DLD1 (cell line): ENCODE results near the gene ACAN.
"Not testable (repeated sequence)": the region's sequence is repeated elsewhere in the genome, so short reads cannot be mapped to it uniquely, and the experiment has no call there.

Experiments used
- in situ Hi-C: cut with HindIII; loops from 2 replicates; pipeline ENCODE4 v1.10.0; 2017; ENCODE audit warnings: low sequenced_read_pairs

Gene ACAN

DNA sequence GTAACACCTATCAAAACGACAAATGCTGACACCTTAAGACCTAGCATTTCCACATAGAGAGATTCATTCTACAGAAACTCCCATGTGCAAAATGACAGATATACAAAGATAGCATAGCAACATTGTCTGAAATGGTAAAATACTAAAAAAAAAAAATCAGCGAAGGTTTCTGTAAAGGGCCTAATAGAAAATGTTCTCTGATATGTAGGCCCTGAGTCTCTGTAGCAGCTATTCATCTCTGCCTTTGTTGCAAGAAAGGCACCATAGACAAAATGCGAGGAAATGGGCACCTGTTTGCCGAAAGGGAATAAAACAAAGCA, 110.6 kb downstream of the ACAN start:
- in situ Hi-C loops, result no loop called here

DNA sequence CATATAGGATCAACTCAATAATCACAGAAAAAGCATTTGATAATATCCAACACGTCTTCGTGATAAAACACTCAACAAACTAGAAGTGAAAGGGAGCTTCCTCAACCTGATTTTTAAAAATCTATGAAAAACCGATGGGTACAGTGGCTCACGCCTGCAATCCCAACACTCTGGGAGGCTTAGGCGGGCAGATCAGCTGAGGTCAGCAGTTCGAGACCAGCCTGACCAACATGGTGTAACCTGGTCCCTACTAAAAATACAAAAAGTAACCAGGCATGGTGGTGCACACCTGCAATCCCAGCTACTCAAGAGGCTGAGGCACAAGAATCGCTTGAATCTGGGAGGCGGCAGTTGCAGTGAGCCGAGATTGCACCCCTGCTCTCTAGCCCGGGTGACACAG, 112.1 kb downstream of the ACAN start:
- in situ Hi-C loops, result no loop called here

DNA sequence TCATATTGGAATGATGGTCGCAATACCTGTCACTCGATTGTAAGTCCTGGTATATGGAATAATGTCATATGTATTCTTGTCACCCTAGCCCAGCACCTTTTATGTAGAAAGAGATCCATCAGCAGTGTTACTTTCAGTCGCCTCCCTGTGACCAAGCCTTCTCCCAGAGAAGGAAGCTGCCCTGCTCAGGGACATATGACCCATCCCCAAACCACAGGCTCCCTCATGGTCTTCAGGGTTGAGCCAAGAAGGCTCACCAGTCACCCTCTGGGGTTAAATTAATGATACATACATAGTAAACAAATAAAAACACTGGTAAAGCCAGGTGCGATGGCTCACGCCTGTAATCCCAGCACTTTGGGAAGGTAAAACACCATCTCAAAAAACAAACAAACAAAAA, 114.5 kb downstream of the ACAN start:
- in situ Hi-C loops, result no loop called here

DNA sequence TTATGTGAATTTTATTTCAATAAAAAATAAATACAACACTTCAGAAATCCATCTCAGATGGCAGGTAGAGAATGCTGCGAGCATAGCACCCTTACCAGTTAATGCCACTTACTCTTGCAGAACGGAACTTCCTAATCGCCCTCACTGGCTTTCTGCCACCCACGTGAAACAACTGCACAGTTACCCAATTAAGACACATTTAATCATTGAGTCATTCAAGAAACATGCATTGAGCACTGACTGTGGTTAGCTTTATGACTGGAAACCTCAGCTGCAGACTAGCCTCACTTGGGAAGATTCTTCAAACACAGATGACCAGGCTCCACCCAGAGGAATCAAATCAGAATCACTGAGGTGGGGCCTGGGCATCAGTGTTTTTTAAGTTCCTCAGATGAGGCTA, 115.5 kb downstream of the ACAN start:
- in situ Hi-C loops, result no loop called here

DNA sequence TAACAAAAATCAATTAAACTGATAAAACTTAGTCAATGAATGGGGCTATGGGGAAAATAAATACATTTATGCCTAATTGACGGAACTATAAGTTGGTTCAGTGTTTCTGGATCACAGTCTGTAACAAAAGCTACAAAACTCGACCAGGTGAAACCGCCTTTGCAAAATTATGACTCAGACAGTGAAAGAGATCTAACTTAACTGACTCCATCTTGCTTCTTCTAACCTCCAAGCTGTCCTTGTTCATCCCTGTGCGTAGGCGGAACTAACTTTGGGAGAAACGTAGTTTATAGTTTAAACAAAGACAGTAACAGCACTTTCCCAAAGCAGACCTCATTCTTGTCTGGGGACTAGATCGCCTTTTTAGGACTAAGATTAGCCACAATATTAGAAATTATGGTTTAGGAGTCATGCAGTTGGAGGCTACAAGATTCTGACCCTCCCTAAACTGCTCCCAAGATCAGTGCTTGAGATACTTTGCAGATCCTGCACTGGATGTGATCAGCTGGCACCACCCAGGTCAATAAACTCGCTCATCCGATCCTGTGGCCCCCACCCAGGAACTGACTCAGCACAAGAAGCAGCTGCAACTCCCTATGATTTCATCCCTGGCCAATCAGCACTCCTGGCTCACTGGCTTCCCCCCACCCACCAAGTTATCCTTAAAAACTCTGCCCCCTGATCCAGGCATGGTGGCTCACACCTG, 117.1 kb downstream of the ACAN start:
- in situ Hi-C loops, result no loop called here

DNA sequence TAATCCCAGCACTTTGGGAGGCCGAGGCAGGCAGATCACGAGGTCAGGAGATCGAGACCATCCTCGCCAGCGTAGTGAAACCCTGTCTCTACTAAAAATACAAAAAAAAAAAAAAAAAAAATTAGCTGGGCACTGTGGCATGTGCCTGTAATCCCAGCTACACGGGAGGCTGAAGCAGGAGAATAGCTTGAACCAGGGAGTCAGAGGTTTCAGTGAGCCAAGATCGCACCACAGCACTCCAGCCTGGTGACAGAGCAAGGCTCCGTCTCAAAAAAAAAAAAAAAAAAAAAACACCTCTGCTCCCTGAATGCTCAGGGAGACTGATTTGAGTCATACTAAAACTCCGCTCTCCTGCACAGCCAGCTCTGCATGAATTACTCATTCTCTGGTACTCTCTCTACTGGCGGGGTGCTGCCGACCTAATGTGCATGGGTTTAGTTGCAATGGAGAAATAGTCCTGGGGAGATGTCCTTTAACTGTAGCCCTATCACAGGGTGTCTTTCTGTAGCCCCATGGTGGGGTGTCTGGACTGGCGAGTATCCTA, 117.7 kb downstream of the ACAN start:
- in situ Hi-C loops, result not testable (repeated sequence)
